Measurements from ENCODE around the gene MIDN.
"Not testable (repeated sequence)": the region's sequence is repeated elsewhere in the genome, so short reads cannot be mapped to it uniquely, and the experiment has no call there.

The MIDN gene

GRCh38 chr19:1248139-1248785 lies at the start of gene MIDN:
Gene MIDN, plus strand, starts transcription at chr19:1248583. Its CDS starts 1,714 bp downstream, at chr19:1250297.
- DNase-seq: peak; percentile 88

- no peak for DNase-seq
These were observed 48.9 kb upstream of the MIDN start for GRCh38 chr19:1199531-1199930.

DNA sequence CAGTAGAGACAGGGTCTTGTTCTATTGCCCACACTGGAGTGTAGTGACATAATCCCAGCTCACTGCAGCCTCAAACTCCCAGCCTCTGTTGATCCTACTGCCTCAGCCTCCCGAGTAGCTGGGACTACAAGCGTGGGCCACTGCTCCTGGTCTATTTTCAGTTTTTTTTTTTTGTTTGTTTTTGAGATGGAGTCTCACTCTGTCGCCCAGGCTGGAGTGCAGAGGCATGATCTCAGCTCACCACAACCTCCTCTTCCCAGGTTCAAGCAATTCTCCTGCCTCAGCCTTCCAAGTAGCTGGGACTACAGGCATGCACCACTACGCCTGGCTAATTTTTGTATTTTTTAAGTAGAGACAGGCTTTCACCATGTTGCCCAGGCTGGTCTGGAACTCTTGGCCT lies 47.8 kb upstream of the MIDN start:
- DNase-seq: not testable (repeated sequence)

DNA sequence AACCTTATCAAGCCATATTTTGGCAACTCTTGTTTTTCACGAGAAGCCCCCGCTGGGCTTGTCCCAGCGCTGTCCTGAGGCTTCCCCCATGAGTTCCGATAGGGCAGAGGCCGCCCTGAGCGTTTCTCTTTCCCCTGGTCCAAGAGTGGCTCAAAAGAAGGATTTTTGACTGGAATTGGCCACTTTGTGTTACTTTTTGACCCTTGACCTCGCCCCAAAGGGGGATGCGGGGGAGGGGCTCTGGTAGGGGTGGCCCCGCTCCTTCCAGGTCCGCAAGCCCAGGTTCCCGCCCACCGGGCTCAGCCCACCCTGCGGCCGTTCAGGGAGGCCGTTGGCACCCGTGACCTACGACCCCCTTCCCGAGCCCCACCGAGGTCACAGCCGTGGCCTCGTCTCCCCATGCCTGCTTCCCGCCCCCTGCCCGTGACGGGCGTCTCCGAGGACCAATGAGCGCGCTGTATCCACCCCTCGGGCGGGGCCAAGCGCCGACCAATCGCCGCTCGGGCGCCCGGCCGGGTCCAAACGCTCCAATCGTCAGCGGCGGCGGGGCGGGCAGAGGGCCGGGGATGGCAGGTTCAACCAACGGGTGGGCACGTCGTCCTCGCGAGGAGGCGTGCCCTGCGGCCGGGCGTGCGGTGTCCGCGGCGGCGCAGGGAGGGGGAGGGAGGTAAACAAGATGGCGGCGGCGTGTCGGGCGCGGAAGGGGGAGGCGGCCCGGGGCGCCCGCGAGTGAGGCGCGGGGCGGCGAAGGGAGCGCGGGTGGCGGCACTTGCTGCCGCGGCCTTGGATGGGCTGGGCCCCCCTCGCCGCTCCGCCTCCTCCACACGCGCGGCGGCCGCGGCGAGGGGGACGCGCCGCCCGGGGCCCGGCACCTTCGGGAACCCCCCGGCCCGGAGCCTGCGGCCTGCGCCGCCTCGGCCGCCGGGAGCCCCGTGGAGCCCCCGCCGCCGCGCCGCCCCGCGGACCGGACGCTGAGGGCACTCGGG lies 43.0 kb upstream of the MIDN start, which contains the start of gene STK11:
STK11 (plus strand) TSS at position 665 of the 986 bp plus-strand sequence. CDS start 1,136 bp downstream, outside the sequence.
- DNase-seq: peak; percentile 98

- no peak for DNase-seq
These were observed 42.1 kb upstream of the MIDN start for GRCh38 chr19:1206150-1206863.

- DNase-seq: no peak
These were observed 41.4 kb upstream of the MIDN start for GRCh38 chr19:1206864-1207450.

DNA sequence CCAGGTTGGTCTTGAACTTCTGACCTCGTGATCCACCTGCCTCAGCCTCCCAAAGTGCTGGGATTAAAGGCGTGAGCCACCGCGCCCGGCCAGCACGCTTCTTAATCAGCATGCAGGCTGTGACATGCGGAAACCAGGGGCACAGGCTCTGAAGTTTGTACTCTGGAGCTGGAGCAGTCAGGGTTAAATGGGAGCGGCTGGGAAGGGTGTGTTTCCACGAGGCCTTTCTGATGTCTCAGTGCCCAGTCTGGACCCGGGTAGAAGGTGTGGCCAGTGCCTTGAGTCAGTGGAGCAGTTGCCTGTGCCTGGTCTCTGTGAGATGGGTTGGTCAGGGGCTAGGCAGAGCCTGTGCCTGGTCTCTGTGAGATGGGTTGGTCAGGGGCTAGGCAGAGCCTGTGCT lies 39.6 kb upstream of the MIDN start:
- not testable (repeated sequence) for DNase-seq

DNA sequence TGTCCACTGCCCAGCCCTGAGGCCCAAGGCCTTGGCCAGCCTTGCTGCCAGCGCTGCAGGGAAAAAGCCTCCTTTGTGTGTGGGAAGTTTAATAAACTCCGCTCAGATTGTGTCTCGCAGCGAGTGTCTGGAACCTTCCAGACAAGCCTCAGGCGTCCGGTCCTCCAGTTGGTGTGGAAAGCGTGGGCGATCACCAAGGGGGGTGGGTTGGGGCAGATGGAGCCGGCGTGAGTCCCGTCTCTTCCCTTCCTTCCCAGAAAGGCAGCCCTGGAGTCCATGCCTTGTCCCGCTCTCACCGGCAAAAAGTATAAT lies 38.2 kb upstream of the MIDN start:
- no peak for DNase-seq

DNA sequence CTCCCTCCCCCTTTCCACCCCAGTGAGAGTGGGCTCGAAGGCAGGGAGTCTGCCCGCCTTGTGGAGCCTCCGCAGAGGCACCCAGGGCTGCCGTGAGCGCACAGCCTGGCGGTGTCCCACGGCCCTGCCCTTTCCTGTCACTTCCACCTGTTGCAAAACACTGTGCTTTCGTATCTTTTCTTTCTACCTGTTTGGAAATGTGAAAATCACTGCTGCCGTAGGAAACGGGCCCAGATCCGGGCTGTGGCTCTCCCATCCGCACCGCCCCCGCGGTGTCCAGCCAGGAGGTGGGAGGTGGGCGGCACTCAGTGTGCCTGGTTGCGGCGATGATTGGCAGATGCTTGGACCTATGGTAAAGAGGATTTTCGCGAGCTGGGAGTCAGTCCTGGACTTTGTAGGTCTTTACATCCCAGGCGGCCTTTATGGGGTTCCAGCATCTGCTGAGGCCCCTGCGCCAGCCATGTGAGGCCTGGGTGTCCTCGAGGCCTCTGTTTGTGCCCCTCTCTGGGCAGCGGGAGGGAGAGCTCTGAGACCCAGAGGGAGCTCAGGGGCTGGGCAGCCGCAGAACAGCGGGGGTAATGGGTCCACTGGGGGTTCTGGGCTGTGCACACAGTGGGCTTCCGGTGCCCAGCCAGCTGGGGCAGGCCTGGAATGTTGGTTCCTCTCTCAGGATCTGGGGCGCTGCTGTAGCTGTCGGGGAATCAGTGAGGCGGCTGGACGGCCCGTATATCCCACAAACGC lies 36.7 kb upstream of the MIDN start:
- no peak for DNase-seq

DNA sequence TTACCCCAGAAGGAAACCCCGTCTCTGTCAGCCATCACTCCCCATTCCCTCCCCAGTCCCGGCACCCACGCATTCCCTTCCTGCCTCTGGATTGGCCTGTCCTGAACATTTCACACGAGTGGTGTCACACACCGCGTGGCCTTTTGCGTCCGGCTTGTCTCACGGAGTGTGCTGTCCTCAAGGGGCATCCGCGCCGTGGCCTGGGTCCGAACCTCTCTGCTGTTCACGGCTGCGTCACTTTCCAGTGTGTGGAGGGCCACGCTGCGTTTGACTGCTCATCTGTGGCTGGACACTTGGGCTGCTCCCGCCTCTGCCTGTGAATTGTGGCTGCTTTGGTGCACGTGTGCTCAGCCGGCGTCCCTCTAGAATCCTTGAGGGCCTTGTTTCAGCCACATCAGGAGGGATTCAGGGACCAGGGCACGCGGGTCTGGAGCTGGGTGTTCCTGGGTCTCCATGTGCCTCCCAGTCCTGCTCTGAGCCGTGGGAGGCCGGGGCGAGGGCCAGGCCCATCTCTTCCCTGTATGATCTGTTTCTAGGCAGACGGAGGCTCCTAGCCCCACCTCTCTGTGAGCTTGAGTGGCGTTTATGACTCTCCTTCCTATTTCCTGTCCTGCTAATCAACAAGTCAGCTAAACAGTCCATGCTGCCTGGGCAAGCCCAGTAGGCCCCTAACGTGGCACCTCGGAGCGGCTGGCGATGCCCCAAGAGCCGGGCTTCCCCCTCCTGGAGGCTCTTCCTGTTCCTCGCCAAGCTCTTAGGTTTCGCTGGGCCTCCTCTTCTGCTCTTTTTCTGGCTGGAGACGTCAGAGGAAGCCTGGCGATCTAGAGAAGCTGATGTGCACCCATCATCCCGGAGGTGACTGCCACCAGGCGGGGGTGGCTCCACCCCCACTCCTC lies 34.7 kb upstream of the MIDN start:
- peak; percentile 78 for DNase-seq

- no peak for DNase-seq
These were observed 34.0 kb upstream of the MIDN start for GRCh38 chr19:1214299-1214861.

GRCh38 chr19:1214862-1215731 lies 33.3 kb upstream of the MIDN start:
- no peak for DNase-seq

GRCh38 chr19:1216756-1217155 lies 31.6 kb upstream of the MIDN start:
- DNase-seq: no peak

DNA sequence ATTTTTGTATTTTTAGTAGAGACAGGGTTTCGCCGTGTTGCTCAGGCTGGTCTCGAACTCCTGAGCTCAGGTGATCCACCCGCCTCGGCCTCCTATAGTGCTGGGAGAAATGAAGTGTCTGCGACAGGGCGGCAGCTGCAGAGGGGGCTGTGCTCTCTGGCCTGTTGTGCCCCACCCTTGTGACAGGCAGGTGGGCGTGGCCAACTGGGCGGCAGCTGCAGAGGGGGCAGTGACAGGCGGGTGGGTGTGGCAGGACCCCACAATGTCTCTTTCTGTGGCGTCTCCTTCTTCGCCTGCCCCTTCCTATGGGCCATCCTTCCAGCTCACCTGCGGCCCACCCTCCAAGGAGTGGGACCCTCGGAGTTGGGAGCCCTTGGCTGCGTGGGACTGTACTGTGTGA lies 31.0 kb upstream of the MIDN start:
- DNase-seq: no peak

GRCh38 chr19:1218751-1219567 lies 29.4 kb upstream of the MIDN start:
- no peak for DNase-seq

GRCh38 chr19:1219786-1220476 lies 28.5 kb upstream of the MIDN start:
- no peak for DNase-seq

DNA sequence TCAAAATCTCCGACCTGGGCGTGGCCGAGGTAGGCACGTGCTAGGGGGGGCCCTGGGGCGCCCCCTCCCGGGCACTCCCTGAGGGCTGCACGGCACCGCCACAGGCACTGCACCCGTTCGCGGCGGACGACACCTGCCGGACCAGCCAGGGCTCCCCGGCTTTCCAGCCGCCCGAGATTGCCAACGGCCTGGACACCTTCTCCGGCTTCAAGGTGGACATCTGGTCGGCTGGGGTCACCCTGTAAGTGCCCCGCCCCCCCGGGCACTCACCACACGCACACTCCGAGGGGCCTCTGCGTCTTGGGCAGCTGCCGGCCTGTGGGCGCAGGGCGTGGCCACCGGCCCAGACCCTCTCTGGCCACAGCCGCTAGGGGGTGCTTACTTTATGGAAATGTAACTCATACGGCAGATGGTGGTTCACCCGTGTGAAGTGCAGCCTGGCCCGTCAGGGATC lies 27.9 kb upstream of the MIDN start:
- no peak for DNase-seq
